HG03139 (cell line): ENCODE data around the gene LDLRAD4.

Experiments
- ATAC-seq: cut with Tn5 transposase; IDR thresholded peaks from one replicate; pipeline ENCODE4 v1.9.1; 2021; ENCODE audit not compliant: unreplicated experiment

Gene LDLRAD4

DNA sequence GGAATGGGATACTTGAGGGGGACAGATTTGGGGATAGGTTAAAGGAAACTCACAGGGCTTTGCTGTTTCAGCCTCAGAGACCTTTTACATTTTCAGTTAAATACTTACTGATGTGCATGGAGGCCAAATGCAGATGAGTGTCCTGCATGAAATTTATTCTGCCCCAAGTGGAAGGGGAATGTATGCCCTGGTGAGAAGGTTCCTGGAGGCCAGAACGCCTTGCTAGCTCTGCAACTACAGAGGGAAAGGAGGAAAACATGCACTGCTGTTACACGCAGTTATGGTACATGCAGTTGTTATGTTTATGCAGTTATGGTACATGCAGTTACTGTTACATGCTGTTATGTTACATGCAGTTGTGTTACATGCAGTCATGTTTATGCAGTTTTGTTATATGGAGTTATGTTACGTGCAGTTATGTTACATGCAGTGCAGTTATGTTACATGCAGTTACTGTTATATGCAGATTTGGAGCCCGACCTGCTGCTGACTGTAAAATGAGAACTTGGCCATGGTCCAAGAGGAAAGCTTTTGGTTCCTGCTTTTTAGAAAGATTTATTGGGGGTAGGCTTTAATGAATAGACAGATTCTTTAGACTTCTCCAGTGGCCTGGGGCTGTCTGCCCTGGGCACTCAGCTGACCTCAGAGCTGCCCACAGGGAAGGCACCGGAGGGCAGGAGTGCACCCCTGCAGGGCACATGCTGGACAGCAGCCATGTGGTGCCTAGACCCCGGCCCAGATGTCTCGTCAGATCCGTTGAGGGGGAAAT, 84.1 kb downstream of the LDLRAD4 start:
- no peak for ATAC-seq

DNA sequence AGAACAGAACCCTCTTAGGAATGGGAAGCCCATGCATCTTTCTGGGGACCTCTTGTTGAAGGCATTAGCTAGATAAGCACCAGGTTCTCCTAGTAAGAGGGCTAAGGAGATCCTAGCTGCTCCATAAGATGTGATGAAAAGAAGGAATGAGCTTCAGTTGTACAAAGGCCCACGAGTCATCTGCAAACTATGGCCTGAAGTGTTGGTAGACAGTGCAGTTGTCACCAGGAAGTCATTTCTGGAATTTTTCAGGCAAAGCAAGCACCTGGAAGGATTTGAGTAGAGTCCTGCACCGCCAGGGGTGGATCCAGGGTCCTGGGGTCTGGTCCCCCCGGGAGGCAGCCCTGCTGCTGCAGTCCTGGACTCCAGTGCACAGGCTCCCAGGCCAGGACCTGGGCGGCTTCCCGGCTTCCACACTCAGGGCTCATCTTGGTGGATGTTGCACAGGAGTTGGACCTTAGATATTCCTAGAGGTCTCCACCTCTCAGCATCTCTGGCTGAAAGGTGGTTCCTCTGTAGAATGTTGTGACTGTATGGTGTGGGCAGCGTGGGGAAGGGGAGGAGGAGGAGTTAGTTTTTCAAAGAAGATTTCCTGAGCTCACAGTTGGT, 85.3 kb downstream of the LDLRAD4 start:
- ATAC-seq = no peak

DNA sequence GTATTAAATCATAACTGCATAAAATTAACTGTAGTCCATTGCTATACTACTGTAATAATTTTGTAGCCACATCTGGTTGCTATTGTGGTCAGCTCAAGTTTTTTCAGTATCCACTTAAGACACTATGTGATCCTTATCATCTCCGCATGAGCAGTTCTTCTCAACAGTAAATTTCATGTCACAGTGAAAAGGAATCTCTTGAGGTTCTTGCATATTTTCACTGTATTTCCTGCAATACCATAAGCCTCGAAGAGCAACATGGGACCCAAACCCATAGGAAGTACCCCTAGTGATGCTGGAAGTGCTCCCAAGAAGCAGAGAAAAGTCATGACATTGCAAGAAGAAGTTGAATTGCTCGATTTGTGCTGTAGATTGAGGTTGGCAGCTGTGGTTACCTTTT, 86.7 kb downstream of the LDLRAD4 start:
- ATAC-seq = no peak

DNA sequence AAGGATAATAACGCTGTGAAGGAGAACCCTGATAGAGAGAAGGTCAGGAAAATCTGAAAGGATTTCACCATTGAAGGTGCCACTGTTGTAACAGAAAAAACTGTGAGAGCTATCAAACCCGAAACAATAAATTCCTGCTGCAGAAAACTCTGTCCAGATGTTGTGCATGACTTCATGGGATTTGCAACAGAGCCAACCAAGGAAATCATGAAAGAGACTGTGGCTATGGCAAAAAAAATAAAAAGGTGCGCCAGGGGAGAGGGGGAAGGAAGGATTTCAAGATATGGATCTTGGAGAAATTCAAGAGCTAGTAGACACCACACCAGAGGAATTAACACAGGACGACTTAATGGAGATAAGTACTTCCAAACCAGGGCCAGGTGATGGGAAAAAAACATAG, 88.0 kb downstream of the LDLRAD4 start:
- ATAC-seq = no peak

DNA sequence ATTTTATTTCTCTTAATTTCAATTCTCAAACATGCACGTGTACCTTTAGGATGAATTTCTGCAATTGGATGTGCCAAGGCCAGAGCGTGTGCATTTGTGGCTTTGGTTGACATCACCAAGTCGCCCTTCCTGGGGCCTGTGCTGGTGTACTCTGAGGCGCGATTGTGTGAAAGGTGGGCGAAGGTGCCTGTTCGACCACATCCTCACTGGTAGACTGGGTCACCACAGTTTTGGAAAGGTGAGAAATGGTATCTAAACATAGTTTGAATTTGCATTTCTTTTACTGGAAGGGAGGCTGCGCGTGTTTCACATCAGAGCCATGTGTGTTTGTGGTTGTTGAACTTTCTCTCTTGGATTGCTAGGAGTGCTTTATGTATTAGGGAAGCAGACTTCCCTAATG, 89.8 kb downstream of the LDLRAD4 start:
- ATAC-seq = no peak

DNA sequence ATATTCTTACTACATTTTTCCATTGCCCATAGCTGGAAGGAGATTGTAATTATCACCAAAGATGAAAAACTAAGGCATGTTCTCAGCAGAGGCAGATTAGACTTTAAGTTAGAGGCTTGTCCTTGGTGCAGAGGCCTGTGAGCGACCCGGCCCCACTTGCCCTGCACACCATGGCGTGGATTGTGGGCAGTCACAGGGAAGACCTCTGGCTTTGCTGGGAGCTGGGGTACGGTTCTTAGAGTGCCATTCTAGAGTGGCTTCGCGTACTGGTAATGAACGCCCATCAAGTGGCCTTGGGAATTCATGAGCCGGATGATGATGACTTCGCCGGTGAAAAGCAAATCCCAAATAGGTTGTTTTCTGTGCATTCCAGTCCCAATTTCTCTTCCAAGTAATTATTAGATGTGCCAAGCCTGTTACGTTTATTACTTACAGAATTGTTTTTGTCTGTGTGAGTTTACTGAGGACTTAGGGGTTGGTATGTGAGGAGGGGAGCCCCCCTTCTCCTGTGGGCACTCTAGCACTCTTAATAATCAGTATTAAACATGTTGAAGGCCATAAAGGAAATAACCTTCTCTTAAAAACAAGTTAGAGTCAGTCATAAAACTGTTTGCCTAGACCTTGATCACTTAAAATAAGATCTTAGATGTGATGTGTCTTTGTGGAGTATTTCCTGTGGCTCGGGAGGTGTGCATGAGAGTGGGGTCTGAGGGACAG, 90.6 kb downstream of the LDLRAD4 start:
- ATAC-seq = no peak

DNA sequence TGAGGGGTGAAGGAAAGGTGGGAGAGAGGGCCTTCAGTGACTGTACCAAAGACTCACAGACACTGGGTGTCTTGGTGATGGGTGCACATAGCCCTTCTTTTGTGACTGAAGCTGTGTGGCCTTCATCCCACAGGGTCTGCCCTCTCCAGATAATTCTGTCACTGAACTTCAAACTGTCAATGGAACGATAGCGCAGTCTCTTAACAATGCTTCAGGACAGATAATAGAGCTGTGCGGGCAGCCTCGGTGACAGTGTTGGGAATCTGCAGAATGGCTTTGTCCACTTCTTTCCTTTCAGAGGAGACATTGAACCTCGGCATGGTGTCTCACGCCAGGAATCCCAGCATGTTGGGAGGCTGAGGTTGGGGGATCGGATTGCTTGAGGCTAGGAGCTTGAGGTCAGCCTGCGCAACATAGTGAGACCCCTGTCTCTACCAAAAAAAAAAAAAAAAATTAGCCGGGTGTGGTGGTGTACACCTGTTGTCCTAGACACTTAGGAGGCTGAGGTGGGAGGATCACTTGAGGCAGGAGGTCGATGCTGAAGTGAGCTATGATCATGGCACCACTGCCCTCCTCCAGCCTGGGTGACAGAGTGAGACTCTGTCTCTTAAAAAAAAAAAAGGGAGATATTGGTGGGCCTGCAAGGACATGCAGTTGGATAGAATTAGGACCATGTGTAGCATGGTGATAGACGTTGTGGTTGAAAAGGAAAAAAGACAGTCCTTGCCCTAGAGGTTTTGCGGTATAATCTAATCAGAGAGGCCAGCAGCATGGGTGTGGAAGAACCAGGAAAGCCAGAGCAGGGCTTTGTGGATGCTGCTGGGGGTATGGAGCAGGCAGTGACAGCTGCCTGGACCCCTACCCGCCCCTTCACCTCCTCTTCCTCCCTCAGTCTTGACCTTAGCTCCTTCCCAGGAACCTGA, 91.4 kb downstream of the LDLRAD4 start:
- ATAC-seq = no peak

DNA sequence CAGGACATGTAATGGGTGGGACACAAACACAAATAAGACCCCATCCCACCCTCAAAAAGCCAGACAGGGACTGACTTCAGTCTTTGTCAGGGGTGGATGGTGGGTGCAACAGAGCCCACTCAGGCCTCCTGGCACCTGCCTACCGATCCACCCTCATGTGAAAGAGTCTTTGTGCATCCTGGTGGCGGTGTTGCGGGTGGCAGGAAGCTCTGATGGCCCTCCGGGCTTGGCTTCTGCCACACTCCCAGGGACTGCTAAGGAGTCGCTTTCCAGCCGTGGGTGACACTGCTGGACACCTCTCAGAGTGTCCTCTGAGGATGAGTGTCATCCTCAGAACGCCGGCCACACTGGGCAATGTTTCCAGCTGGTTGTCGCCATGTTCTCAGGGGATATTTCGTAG, 92.6 kb downstream of the LDLRAD4 start:
- ATAC-seq = no peak

DNA sequence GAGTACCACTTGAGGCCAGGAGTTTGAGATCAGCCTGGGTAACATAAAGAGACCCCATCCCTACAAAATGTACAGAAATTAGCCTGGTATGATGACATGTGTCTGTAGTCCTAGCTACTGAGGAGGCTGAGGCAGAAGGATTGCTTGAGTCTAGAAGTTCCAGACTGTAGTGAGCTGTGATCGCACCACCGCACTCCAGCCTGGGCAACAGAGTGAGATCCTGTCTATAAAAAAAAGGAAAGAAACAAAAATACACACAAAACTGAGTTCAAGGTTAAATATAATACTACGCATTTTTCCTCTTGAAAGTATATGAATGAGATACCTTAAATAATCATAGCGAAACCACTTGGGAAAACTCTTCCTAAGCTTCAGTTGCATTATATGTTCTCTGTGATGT, 94.0 kb downstream of the LDLRAD4 start:
- no peak for ATAC-seq

DNA sequence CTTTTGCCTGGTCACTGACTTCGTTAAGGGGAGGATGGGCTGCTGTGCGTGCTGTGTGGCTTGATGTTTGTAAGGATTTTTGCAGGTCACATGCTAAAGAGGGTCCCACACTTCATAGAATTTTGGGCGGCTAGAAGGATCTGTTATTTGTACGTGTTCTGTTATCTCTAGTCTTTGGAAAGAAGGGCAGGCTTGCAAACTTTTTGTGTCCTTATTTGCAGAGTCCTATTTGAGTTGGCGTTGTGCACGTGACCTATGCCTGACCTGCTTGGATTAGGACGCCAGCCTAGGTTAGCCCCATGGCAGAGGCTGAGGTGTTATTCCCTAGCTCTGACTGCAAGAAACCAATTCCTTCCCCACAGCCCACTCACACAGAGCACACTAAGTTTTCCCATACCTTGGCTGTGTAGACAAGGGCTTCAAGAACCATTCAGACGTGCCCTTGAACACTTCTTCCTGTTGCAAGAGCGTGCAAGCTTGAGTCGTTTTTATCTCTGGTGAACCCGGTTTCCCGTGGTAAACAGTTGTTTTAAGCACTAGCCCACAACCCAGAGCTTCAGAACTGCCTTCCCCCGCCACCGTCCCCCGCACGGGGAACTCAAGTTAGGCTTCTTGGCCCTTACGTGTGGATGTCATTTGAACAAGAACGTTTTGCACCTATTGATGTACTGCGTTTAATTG, 94.6 kb downstream of the LDLRAD4 start:
- no peak for ATAC-seq

DNA sequence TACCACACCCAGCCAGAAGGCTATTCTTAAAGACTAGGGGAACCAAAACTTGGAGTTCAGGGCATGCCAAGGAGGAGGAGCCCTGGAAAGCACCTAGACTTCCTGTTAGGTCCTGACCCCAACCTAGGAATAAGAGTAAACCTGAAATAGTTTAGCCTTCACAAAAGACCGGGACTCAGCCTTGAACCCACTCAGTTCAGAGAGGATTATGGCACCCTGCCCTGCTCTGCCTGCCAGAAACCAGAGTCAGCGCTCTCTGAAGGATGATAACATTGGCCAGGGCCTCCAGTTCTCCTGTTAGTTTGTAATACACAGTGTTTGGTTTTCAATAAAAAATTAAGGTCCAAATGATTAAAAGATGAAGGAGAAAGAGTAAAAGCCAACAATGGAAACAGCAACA, 96.4 kb downstream of the LDLRAD4 start:
- no peak for ATAC-seq

DNA sequence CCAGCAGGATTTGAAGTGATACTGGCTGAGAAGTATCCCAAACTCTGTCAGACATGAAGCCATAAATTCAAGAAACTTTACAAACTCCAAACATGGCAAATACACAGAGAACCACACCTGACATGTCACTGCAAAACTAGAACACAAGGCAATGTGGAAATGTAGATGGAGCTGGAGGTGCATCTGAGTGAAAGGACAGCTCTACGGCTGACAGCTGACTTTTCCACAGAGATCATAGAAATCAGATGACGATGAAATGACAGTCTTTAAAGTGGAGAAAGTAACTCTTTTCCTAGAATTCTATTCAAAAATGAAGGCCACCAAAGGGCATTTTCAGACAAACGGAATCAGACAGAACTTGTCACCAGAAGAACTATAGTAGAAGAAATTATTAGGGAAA, 97.5 kb downstream of the LDLRAD4 start:
- no peak for ATAC-seq

DNA sequence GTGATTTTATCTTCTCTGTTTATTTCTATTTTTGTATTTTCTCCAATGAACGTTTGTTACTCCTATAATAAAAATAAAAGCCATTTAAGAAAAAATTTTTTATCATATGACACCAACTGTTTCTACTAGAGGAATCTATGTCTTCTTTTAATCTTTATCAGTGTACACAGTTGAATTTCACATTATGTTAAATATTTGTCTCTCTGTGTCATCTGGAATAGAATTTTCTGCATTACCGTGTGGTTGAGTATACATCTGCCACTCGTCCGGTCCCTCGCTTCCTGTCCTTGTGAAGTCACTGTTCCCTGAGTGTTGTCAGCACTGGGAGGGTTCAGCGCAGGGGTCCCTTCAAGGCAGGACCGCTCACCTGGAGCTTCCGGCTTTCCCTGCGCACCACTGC, 99.2 kb downstream of the LDLRAD4 start:
- no peak for ATAC-seq

DNA sequence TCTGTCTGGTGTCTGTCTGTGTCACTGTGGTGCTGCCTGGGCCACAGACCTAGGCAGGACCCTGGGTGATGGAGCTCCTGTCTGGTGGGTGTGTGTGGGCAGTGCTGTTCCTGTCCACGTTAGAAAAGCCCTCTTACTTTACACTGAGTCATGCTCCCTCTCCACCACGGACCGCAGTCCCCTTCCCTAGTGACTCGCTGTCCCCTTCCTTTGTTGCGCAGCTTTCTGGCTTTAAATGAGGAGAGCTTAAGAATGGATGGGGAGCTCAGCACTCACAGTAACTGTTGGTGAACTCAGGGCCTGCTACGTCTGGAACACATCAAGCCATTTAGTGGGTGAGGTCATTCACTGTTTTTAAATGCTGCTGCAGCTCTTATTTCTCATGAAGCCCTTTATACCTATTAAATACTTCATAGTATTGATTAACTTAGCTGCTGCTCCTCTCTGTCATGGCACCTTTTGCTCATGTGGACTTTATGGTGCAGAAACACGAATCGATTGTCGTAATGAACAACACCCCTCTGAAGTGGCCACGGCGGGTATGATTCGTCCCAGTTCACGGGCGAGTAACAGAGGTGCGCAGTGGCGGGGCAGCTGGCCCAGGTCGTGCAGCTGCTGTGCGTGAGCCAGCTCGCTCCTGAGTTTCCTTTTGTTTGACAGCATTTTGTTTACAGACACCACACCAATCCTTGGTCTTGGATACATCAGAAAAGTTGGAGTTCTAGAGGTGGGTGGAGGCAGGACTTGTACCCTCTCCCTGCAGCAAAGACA, 100.4 kb downstream of the LDLRAD4 start:
- ATAC-seq = no peak

DNA sequence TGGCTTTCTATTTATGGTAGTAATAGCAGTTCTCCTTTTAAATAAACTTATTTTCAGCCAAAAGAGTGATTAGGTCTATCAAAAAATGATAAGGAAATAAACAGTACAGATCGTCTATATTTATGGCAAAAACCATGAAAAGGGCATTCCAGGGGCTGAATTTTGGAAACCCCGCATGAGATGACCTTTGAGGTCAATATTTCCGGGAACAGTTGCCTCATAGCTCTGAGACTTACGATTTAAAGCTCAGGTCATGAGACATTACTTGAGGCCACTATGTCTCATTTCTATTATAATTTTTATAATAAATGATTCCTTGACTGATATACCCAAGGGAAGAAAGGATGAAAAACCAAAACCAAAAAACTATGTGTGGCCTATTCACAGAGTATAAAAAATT, 101.1 kb downstream of the LDLRAD4 start:
- ATAC-seq = no peak

DNA sequence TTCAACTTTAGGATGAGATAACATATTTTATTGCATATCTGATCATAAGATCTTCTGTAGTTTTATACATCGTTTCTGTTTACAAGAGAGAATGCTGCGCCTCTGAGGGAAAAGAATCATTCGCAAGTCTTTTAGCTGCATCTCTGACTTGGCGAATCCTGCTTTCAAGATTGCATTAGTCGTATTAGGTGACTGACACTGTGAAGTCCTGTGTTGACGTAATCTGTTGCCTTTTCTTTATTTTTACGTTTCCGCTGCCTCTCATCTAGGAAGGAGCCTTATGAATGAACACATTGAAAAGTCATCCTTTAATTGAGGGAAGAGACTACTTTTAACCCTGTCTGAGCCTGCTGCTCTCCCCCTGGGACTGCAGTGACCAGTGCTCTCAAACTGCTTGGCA, 101.5 kb downstream of the LDLRAD4 start:
- no peak for ATAC-seq

DNA sequence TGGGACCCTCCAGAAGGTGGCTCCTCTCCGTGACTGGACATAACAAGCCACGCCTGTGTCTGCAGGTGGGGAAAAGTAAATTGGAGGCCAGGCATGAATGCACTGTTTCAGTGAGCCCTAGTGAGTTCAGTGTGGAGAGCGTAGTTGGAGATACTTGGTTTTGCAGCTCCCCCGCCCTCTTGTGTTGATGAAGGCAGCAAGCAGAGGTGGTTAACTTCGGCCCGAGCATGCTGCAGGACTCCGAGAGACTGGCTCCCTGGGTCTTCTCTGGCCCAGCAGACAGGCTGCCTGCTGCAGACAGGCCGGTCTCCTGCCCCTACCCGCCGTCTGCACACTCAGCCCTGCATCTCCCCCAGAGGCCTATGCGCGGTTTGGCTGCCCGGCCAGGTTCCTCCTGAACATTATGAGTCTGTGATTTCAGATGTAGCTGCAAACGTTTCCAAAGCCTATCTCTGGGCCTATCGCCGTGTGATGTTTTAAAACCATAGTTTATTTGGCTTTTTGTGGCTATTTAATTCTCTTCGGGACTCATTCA, 102.4 kb downstream of the LDLRAD4 start:
- no peak for ATAC-seq

DNA sequence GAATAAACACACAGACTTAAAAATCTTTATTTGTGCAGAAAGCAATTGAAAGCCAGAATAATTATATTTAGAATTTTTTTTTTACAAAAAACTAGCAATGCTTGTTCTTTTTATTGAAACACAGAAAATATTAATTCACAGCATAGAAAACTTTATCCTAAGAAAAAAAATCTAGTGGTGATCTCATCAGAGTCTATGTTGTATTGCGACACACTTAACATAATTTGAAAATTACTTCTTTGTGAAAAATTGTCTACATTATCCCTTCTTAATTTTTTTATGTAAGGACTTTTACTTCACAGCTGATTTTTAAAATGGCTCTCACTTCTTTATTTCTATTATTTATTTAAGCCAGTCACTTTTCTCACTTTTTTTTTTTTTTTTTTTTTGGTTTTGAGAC, 103.4 kb downstream of the LDLRAD4 start:
- no peak for ATAC-seq

DNA sequence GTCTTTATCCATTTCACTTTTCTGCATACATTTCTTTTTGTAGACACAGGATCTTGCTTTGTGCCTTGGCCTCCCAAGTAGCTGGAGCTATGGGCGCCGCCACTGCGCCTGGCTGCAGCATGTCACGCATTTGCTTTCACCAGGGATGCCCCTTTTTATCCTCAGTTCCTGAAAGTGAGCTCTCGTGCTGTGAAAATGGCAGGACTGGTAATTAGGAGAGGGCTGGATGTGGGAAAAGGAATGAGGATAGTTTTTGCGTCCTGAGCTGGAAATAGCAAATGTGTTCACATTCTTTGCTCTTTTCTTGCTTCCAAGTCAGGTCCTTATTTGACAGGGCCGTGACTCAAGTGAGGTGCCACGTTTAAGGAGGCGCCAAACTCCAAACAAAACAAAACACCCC, 104.6 kb downstream of the LDLRAD4 start:
- ATAC-seq = no peak

DNA sequence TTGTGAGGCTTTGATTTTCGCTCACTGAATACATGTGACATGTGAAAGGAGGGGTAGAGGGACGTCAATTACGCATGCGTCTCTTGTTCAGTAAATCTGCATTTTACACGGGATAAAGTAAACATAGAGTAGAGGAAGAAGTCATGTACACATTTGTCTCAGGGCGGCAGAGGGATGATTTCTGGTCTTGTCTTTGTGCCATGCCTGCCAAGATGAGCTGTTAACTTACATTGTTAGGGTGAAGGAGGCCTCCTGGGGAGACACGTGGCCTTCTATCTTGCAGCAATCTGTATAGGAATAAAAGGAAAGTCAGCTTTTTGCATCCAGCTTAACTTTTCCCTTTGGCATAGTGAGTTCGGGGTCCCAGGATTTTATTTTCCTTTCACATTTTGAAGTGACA, 106.3 kb downstream of the LDLRAD4 start:
- no peak for ATAC-seq
